Neural progenitor cell (in vitro differentiated cells): ENCODE measurements around the gene CSTF3.
"Not testable (repeated sequence)": the region's sequence is repeated elsewhere in the genome, so short reads cannot be mapped to it uniquely, and the experiment has no call there.

Source experiments
- CTCF ChIP-seq: fragments of 200-600 bp; sonication (generic); IDR thresholded peaks from 2 replicates; pipeline ENCODE4 v1.5.1; 2017; ENCODE audit warnings: antibody characterized with exemption, mild to moderate bottlenecking
- EZH2 ChIP-seq: fragments of 200-600 bp; sonication (generic); IDR thresholded peaks from 2 replicates; pipeline ENCODE4 v1.6.1; 2017; ENCODE audit warnings: antibody characterized with exemption, mild to moderate bottlenecking, moderate library complexity
- EZH2phosphoT487 ChIP-seq: fragments of 200-600 bp; sonication (generic); IDR thresholded peaks from 2 replicates; pipeline ENCODE4 v1.6.1; 2017; ENCODE audit warnings: antibody characterized with exemption

GRCh38 chr11:33049565-33050408 lies 111.5 kb downstream of the CSTF3 start:
- not testable (repeated sequence) for TF ChIP-seq CTCF, EZH2phosphoT487, EZH2
